HG03064 (cell line): Measurements from ENCODE around the gene ANKRD27.
"Not testable (repeated sequence)": the region's sequence is repeated elsewhere in the genome, so short reads cannot be mapped to it uniquely, and the experiment has no call there.

ENCODE experiments used
- ATAC-seq: cut with Tn5 transposase; IDR thresholded peaks from one replicate; pipeline ENCODE4 v1.9.1; 2021; ENCODE audit warnings: low read depth; ENCODE audit not compliant: unreplicated experiment

ANKRD27 gene

DNA sequence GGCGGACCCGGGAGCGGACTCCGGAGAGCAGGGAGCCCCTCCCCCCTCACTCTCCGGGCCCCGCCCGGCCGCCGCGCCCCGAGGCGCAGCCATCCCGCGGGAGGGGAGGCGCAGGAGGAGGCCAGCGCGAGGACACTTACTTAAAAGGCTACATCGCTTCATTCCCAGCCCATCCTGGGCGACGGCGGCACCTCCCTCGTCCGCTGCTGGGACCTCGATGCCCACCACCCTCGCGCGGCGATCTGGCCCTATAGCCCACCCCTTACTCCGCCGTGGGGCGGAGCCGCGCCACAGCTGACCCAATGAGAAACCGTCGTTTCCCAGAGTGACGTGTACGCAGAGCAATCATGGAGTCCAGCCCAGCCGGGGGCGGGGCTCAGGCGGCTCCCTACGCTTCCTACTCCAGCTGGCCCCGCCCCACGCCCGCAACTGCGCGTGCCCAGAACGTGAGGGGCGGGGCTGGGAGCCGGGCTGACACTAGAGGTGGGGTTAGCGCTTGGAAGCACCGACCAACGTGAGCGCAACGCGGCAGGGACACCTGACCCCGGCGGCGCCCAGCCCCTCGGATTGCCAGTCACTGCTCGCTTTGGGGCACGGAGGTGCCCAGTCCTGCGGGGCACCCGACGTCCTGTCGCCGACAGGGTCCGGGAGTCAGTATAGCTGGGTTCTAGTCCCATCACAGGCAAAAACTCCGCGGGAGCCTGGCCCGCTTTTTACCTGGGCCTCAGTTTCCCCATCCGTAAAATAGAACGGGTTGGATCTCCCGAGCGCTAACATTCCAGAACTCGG, at the start of gene ANKRD27:
ANKRD27 (minus strand) TSS at position 250 of the 789 bp plus-strand sequence. CDS start 16,165 bp downstream, outside the sequence.
- ATAC-seq = peak; percentile 92

DNA sequence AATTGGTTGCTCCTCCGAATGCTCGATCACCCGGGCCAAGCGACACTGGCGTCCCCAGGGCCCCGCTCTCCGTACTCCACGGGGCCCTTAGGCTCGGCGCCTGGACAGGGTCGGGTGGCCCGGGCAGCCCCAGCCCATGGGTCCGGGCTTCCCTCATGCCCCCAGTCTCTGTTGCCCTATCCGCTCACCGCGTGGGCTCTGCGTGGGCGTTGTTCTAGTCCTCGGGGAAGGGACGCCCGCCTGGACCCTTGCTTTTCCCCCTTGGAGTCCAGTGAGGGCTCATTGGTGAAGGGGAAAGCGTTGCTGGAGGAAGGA, 45.9 kb upstream of the ANKRD27 start:
- no peak for ATAC-seq

DNA sequence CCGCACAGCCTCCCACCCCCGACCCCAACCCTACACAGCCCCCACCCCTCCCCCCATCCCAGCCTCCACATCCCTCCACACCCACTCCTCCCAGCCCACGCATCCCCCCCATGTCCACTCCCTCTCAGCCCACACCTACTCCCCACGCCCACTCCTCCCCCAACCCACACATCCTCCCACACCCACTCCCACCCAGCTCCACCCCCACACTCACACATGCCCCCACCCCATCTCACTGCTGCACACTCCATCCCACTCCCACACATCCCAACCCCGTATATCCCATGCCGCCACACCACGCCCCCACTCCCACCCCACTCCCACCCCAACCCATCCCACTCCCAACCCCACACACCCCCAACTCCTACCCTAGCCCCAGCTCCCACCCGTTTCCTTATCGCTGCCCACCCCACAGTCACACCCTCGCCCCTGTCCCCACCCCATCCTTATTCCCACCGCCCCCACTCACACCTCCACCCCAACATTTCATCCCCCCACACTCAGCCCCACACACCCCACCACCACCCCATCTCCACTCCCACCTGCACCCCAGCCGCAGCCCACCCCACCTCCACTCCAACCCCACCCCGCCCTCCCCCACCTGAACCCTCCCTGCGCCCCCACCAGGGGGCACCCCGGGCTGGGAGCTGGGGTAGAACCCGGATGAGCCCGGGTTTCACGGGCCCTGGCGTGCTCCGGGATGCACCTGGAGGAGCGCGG, 45.4 kb upstream of the ANKRD27 start:
- ATAC-seq = no peak

DNA sequence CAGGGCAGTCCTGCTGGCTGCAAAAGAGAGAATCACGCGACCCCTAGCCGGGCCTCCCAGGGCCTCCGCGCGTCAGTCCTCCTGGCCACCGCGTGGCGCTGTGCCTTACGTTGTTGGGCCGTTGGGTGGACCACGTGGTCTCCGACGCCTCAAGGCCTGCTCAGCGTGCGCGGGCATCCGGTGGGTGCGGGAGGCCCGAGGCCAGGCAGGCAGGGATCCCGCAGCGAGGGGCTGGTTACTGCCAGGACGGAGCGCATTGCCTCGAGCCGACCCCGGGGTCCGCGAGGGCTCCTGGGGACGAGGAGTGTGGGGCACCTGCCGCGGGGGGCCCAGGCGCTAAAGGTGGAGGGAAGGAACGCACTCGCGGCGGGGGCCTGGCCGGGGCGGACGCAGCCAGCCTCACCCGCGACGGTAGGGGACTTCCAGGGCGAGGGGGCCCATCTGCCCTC, 44.7 kb upstream of the ANKRD27 start, which contains the start of gene TDRD12:
TDRD12 (plus strand) TSS at position 157 of the 449 bp plus-strand sequence. CDS start 306 bp downstream, outside the sequence.
- no peak for ATAC-seq

DNA sequence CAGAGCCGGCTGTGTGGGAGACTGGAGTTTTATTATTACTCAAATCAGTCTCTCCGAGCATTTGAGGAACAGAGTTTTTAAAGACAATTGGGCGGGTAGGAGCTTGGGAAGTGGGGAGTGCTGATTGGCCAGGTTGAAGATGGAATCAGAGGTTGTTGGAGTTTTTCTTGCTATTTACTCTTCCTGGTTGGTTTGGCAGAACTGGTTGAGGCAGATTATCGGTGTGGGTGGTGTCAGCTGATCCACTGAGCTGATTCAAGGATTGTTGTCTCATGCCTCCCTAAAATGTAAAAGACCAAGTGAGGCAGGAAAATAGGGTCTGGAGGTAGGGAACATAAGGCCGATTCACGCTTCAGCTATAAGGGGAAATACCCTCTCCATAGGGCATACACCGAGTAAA, 43.3 kb upstream of the ANKRD27 start:
- ATAC-seq = no peak

DNA sequence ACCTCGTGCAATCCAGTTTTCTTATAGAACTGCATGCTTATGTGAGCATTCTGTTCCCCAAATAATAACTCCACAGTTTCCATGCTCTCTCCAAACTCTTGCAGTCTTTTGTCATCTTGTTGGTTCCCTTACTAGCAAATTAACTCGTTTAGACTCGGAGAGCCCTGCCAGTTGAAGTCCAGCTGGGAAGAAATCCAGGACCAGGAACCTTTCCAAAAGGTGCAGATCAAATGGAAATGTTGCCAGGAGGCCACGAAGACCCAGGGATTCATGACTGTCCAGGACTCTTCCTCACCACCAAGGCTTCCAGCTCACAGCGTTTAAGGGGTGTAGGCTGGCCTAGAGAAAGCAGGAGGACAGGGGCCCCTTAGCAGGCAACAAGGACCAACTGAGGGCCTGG, 42.5 kb upstream of the ANKRD27 start:
- ATAC-seq = no peak

DNA sequence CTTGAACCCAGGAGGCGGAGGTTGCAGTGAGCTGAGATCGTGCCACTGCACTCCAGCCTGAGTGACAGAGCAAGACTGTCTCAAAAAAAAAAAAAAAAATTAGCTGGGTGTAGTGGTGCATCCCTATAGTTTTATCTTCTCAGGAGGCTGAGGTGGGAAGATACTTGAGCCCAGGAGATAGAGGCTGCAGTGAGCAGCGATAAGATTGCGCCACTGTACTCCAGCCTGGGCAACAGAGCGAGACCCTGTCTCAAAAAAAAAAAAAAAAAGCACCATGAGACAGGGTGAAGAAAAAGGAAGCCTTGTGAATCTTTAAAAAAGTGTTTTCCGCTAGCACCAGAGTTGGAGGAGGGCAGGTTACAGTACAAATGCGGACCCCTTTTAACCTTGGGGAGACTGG, 41.2 kb upstream of the ANKRD27 start:
- ATAC-seq = not testable (repeated sequence)

DNA sequence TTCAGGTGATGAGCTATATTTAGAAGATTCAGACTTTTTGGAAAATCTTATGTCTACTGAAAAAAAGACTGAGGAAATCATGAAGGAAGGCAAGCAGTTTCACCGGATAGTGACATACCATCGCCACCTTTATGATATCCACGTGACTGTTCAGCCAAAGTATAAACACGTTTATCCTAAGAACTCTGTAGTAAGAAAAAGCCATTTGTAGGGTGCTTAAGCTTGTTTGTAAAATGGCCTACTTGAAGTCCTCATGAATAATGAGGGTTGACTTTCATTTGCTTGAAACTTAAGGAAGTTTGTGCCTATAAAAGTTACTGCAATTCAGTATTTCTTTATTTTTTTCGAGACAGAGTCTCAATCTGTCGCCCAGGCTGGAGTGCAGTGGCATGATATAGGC, 36.8 kb upstream of the ANKRD27 start:
- ATAC-seq = no peak

DNA sequence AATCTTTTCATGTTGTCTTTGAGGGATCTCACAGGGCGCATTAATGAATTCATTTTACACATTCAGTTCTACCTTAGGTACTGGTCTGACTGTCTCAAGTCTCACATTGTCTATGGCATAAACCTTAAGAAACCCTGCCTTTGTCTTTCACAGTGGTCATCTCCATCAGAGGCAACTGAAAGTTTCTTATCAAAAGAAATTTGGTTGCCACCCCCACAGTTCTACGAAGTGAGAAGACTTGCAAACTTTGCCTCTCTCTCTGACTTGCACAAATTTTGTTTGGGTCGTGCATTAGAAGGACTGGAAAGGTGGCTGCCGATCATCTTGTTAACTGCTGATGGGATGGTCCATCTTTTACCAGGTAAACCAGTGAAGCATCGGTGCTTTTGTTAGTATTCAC, 34.1 kb upstream of the ANKRD27 start:
- no peak for ATAC-seq

DNA sequence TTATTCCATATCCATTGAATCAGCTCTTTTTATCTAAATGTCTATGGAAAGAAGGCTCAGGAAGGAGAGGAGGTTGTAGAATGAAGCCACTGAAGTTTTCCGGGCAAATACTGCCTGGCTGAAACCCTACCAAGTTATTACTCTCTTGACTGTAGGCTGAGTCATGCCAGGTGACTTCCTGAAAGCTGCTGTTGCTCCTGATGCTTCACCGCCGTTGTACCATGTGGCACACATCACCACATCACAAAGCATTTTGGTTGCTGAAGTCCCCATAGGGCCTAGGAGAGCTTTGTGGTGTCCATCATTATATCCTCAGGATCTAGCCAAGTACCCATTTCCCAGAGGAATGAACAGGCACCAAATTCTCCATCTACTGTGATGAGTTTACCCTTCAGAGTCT, 33.5 kb upstream of the ANKRD27 start:
- ATAC-seq = no peak

DNA sequence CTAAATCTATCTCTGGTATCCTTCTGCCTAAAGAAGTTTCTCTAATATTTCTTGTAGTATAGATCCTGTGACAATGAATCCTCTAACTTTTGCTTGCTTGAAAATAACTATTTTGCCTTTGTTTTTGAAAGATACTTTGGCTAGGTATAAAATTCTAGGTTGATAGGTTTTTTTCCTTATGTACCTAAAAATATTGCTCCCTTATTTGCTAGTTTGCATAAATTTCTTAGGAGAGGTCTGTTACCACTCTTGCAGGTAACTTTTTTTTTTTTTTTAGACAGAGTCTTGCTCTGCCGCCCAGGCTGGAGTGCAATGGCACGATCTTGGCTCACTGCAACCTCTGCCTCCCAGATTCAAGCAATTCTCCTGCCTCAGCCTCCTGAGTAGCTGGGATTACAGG, 29.0 kb upstream of the ANKRD27 start:
- ATAC-seq = not testable (repeated sequence)

DNA sequence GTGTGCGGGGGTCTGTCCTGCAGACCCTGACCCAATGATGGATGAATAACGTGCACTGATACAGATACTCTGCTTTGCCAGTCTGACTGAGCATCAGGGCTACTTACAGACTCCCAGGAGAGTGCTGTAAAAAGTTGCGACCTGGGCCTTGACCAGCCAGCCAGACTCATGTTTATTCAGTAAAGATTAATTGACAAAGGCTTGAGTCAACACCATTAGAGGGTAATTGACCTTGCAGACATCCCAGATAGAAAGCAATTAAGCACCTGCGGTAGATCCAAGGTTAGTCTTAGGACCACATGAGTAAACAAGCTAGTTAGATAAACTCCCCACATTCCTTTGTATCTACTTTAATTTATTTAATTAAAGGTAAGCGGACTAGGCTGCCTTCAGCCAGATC, 27.0 kb upstream of the ANKRD27 start:
- no peak for ATAC-seq

DNA sequence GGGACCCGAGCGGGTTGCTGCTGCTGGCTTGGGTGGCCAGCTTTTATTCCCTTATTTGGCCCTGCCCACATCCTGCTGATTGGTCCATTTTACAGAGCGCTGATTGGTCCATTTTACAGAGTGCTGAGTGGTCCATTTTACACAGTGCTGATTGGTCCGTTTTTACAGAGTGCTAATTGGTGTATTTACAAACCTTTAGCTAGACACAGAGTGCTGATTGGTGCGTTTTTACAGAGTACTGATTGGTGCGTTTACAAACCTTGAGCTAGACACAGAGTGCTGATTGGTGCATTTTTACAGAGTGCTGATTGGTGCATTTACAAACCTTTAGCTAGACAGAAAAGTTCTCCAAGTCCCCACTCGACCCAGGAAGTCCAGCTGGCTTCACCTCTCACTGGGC, 25.1 kb upstream of the ANKRD27 start:
- ATAC-seq = not testable (repeated sequence)

DNA sequence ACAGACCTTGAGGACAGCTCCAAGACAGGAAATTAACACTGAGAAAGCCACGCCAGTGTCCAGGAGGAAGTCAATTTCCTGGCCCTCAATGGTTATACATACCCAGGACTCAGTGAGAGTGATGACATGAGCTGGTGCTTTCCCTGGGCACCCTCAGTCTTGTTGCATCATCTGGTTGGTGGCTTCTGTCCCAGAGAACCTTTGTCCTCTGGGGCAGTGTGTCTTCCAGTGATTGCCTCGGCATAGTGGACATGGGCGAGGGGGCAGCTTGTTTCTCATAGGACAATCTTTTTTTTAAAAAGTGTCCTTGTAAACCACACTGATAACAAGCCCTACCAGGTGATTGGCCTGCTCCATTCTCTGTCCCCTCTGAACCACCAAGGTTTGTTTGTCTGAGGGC, 21.8 kb upstream of the ANKRD27 start:
- ATAC-seq = not testable (repeated sequence)

DNA sequence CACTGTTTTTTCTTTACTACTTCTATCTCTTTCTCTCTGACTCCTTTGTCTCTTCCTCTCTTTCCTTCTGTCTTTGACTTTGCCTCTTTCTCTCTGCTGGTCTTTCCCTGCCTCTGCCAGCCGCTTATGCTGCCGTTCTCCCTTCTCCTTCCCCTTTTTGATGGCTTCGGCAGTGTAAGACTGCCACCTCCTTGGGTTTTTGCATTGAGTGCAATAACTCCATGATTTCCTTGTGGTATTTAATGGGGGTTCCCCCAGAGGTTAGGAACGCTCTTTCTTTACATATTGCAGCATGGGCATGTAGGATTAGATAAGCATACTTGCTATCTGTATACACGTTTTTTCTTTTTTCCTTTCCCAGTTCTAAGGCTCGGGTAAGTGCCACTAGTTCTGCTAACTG, 20.5 kb upstream of the ANKRD27 start:
- not testable (repeated sequence) for ATAC-seq

DNA sequence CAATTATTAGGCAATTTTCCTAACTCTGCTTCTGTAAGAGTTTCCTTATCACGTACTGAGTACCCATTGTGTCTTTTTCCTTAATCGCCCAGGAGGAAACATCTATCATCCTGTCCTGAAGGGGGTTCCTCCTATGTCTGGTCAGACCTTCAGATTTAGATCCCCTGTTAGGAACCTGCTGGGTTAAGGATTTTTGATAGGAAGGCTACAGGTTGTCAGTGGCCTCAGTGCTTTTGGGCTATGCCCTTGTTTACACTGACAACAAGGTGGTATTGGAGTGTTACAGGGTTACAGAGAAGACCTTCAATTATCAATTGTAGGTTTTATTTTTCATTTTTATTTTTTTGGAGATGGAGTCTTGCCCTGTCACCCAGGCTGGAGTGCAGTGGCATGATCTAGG, 19.9 kb upstream of the ANKRD27 start:
- ATAC-seq = not testable (repeated sequence)

DNA sequence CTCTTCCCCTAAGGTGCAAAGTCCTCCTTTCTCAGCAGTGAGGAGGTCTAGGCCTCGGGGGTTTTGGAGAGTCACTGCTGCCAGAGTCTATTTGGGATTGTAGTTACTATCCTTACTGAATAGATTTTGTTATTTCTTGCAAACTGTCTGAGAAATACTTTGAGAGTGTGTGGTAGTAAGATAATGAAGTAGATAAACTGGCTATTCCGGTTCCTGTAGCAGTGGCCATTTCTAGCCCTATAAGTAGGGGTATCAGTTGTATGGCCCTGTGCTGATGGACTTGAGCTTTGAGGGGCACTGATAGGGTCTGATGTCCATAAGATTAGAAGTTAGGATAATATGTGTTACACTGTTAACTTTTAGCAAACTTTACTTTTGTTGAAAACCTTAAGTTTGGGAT, 19.3 kb upstream of the ANKRD27 start:
- not testable (repeated sequence) for ATAC-seq

DNA sequence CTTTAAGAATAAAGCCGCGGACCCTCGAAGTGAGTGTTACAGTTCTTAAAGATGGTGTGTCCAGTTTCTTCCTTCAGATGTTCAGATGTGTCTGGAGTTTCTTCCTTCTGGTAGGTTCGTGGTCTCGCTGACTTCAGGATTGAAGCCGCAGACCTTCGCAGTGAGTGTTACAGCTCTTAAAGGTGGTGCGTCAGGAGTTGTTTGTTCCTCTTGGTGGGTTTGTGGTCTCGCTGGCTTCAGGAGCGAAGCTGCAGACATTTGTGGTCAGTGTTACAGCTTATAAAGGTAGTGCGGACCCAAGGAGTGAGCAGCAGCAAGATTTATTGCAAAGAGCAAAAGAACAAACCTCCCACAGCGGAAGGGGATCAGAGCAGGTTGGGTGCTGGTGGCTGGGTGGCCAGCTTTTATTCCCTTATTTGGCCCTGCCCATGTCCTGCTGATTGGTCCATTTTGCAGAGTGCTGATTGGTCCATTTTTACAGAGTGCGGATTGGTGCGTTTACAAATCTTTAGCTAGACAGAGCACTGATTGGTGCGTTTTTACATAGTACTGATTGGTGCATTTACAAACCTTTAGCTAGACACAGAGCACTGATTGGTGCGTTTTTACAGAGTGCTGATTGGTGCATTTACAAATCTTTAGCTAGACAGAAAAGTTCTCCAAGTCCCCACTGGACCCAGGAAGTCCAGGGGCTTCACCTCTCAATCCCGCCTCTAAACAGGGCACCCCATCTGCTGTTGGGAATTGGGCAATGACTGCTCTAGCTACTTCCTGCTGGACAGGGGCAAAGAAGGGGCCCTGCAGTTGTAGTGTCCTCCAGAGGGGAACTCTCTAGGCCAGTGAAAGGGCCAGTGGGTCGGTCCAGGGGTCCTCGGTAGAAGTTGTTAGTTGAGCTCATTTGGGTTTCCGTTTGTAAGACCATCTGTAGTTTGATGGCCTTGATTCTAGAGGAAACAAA, 18.4 kb upstream of the ANKRD27 start:
- ATAC-seq = not testable (repeated sequence)

DNA sequence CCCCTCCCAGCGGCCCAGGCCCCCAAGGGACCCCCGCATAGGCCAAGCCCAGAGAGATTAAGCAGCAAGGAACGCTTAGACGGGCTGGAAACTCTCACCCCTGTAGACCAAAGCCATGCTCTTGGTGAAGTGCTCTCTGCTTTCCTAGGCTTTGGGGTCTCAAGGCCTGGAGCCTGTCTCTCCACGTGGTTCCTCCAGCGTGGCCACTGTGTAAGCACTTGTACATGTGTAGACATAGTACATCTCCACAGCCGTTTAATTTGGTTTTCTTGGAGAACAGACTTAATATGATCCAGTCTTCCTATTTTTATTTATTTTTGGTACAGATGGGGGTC, 17.7 kb upstream of the ANKRD27 start:
- peak; percentile 11 for ATAC-seq

DNA sequence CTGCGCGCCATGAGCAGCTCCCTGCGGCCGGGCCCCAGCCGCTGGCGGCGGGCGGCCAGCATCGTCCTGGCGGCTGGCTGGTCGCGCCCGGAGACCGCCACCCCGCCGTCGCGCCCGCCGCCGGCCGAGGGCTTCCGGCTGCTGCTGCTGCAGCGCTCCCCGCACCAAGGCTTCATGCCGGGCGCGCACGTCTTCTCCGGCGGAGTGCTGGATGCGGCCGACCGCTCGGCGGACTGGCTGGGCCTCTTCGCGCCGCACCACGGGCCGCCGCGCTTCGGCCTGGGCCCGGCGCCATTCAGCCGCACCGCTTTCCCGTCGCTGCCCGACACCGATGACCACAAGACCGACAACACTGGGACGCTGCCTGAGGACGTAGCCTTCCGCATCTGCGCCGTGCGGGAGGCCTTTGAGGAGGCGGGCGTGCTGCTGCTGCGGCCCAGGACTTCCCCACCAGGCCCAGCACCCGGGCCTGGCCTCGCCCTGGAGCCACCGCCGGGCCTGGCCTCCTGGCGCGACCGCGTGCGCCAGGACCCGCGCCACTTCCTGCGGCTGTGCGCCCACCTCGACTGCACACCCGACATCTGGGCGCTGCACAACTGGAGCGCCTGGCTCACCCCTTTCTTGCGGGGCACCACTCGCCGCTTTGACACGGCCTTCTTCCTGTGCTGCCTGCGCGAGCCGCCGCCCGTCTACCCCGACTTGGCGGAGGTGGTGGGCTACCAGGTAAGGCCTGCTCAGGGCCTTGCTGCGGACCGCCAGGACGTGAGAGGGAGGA, 17.2 kb upstream of the ANKRD27 start:
- peak; percentile 62 for ATAC-seq
